Lower lobe of right lung (tissue), 2 donors: ENCODE measurements around the gene CCNE1. TPM values are rescaled to one million over a fixed set of nuclear protein-coding genes. Genes with fewer than 3 reads are reported as not detected.

Source experiments
- ATAC-seq, 2 donors: fragments of 200-7000 bp; cut with Tn5 transposase; one replicate each; pipeline ENCODE4 v1.9.1; 2020 to 2022; ENCODE audit warnings: mild to moderate bottlenecking in 2 of 2, moderate library complexity in 2 of 2
- DNase-seq: peaks from one replicate; pipeline ENCODE4 v3.0.0-alpha.2; 2020
- H3K27ac ChIP-seq: fragments of 200-600 bp; one replicate; pipeline ENCODE4 v1.8.0; 2022
- H3K27me3 ChIP-seq: fragments of 200-600 bp; one replicate; pipeline ENCODE4 v1.8.0; 2022; ENCODE audit warnings: low read depth
- H3K36me3 ChIP-seq: fragments of 200-600 bp; one replicate; pipeline ENCODE4 v1.8.0; 2022; ENCODE audit warnings: mild to moderate bottlenecking
- H3K4me1 ChIP-seq: fragments of 200-600 bp; one replicate; pipeline ENCODE4 v1.8.0; 2022
- H3K4me3 ChIP-seq: fragments of 200-600 bp; one replicate; pipeline ENCODE4 v1.8.0; 2022; ENCODE audit warnings: mild to moderate bottlenecking
- H3K9me3 ChIP-seq: fragments of 200-600 bp; one replicate; pipeline ENCODE4 v1.8.0; 2022
- intact Hi-C: fragments of 100-400 bp; cut with DNase I; formaldehyde crosslinking; loops from one replicate; pipeline ENCODE4 v1.11.0; 2022
- total RNA-seq: library from RNA; stranded (reverse); fragmentation: NEBNext Ultra II Directional; extraction: Animal tissue kit (Norgen Biotek cat#: 25700); gene quantifications from one replicate; pipeline ENCODE4 v1.2.1, GENCODE V29; 2021
- TF ChIP-seq, protein P1 (sequence below): fragments of 200-600 bp; IDR thresholded peaks from one replicate; pipeline ENCODE4 v1.8.0; 2022; ENCODE audit warnings: antibody characterized with exemption, mild to moderate bottlenecking
- donor health status: DM: no; HTN: yes; CAD: no; lungs with severe emphysema.

CCNE1 gene
- total RNA-seq, 1 donor from 2014 or later: 1.0 TPM

DNA sequence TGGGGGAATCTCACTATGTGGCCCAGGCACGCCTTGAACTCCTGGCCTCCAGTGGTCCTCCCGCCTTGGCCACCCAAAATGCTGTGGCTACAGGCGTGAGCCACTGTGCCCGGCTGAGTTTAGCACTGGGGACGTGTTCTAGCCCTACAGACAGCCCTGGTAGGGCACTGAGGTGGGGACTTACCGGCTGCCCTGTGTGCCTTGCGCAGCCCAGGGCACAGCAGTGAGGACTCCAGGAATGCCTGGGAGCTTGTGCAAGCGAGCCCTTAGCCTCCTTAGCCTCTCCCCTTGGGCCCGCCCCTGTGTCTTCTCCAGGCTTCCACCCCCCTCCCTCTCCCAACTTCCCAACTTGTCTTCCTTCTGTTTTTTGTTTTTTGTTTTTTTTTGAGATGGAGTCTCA is 21.0 kb downstream of the CCNE1 start:
- H3K36me3 ChIP-seq: no peaks in the 10 kb centered on the region
- no peaks in the 10 kb centered on the region for H3K9me3 ChIP-seq
- ATAC-seq (no peak), DNase-seq (no peak)
- H3K4me1 ChIP-seq: no peaks in the 10 kb centered on the region
- H3K27me3 ChIP-seq: peaks cover 8% of the 10 kb centered on the region
- H3K4me3 ChIP-seq: no peak overlapping the region
- TF ChIP-seq, protein P1, sequence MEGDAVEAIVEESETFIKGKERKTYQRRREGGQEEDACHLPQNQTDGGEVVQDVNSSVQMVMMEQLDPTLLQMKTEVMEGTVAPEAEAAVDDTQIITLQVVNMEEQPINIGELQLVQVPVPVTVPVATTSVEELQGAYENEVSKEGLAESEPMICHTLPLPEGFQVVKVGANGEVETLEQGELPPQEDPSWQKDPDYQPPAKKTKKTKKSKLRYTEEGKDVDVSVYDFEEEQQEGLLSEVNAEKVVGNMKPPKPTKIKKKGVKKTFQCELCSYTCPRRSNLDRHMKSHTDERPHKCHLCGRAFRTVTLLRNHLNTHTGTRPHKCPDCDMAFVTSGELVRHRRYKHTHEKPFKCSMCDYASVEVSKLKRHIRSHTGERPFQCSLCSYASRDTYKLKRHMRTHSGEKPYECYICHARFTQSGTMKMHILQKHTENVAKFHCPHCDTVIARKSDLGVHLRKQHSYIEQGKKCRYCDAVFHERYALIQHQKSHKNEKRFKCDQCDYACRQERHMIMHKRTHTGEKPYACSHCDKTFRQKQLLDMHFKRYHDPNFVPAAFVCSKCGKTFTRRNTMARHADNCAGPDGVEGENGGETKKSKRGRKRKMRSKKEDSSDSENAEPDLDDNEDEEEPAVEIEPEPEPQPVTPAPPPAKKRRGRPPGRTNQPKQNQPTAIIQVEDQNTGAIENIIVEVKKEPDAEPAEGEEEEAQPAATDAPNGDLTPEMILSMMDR: no peak
- intact Hi-C loops: no loop called here
- H3K27ac ChIP-seq: no peak overlapping the region

DNA sequence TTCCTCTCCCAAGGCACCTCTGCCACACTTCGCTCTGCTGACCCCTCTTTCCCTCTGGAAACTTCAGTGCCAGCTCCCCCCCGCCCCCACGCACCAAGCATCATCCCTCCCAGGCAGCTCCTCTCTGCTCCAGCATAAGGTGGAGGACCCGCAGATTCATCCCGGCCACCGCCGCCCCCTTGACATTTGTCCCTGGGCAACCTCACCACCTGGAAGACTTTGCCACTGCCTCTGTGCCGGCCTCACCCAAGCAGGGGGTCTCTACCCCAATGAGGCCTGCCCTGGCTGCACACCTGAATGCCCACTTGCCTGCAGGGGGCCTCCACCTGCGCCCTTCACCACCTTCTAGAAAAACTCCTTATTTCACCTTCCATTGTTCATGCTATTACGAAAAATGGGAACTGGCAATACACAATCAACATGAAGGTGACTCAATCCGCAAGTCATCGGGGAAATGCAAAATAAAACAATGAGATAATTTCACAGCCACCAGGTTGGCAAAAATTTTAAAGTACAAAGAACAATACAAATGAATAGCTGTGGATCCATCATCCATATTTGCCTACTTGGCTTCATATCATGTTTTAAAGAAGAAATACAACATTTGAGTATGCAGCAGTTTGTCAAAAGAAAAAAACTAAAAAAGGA is 21.9 kb downstream of the CCNE1 start:
- DNase-seq: no peak
- no peak for ATAC-seq

GRCh38 chr19:29834991-29835846 is 23.4 kb downstream of the CCNE1 start:
- ATAC-seq (peak in 1 of 2 donors; percentile 33), DNase-seq (no peak)
- Histone ChIP-seq H3K4me3 (no peak overlapping the region), H3K9me3 (no peaks in the 10 kb centered on the region), H3K4me1 (no peaks in the 10 kb centered on the region), H3K36me3 (no peaks in the 10 kb centered on the region), H3K27me3 (peaks cover 13% of the 10 kb centered on the region), H3K27ac (no peak overlapping the region)
- TF ChIP-seq, protein P1: no peak
- intact Hi-C loops: no loop called here

More for the DNA sequence above, 21.9 kb downstream of the CCNE1 start:
- TF ChIP-seq, protein P1: no peak
- H3K36me3 ChIP-seq: no peaks in the 10 kb centered on the region
- intact Hi-C loops: no loop called here
- no peak overlapping the region for H3K4me3 ChIP-seq
- H3K27me3 ChIP-seq: peaks cover 8% of the 10 kb centered on the region
- H3K4me1 ChIP-seq: no peaks in the 10 kb centered on the region
- no peaks in the 10 kb centered on the region for H3K9me3 ChIP-seq
- H3K27ac ChIP-seq: no peak overlapping the region

- intact Hi-C loops: no loop called here
- no peak for DNase-seq
- peaks cover 13% of the 10 kb centered on the region for H3K27me3 ChIP-seq
Observed at GRCh38 chr19:29836409-29836825, 24.6 kb downstream of the CCNE1 start.

GRCh38 chr19:29837448-29837981 is 25.7 kb downstream of the CCNE1 start:
- H3K27ac ChIP-seq: no peak overlapping the region
- no peaks in the 10 kb centered on the region for H3K4me1 ChIP-seq
- H3K36me3 ChIP-seq: no peaks in the 10 kb centered on the region
- DNase-seq (no peak), ATAC-seq (no peak)
- peaks cover 12% of the 10 kb centered on the region for H3K27me3 ChIP-seq
- H3K9me3 ChIP-seq: no peaks in the 10 kb centered on the region
- TF ChIP-seq, protein P1: no peak
- no peak overlapping the region for H3K4me3 ChIP-seq
- intact Hi-C loops: no loop called here

More at GRCh38 chr19:29836409-29836825, 24.6 kb downstream of the CCNE1 start:
- H3K4me1 ChIP-seq: no peaks in the 10 kb centered on the region
- no peak overlapping the region for H3K4me3 ChIP-seq
- ATAC-seq: no peak
- no peak overlapping the region for H3K27ac ChIP-seq
- no peaks in the 10 kb centered on the region for H3K36me3 ChIP-seq
- H3K9me3 ChIP-seq: no peaks in the 10 kb centered on the region
- TF ChIP-seq, protein P1: no peak
